GM23338 (cell line): ENCODE results near the gene KCNQ1OT1. TPM values are rescaled to one million over a fixed set of nuclear protein-coding genes. Genes with fewer than 3 reads are reported as not detected.

Source experiments
- ATAC-seq: fragments of 200-7000 bp; cut with Tn5 transposase; 3 replicates; pipeline ENCODE4 v1.9.1; 2020
- DNase-seq: peaks from one replicate; pipeline ENCODE4 v3.0.0-alpha.2; 2015; ENCODE audit warnings: low spot score
- H2AFZ ChIP-seq: fragments of 200-600 bp; sonication (generic); 2 replicates; pipeline ENCODE4 v1.8.0; 2016; ENCODE audit warnings: antibody characterized with exemption, mild to moderate bottlenecking, moderate library complexity
- H3F3A ChIP-seq: fragments of 200-600 bp; sonication (generic); replicated peaks from 2 replicates; pipeline ENCODE4 v1.8.0; 2017; ENCODE audit warnings: antibody characterized with exemption, mixed run types, low read depth
- H3K27ac ChIP-seq: fragments of 200-600 bp; sonication (generic); 2 replicates; pipeline ENCODE4 v1.6.1; 2016; ENCODE audit warnings: low read depth
- H3K27me3 ChIP-seq: fragments of 200-600 bp; sonication (generic); 2 replicates; pipeline ENCODE4 v1.8.0; 2016; ENCODE audit warnings: mild to moderate bottlenecking, mixed run types, moderate library complexity; ENCODE audit not compliant: insufficient read depth
- H3K36me3 ChIP-seq: fragments of 200-600 bp; sonication (generic); 2 replicates; pipeline ENCODE4 v1.8.0; 2016; ENCODE audit warnings: mild to moderate bottlenecking; ENCODE audit not compliant: insufficient read depth
- H3K4me1 ChIP-seq: fragments of 200-600 bp; sonication (generic); 2 replicates; pipeline ENCODE4 v1.8.0; 2016; ENCODE audit warnings: mild to moderate bottlenecking, moderate library complexity; ENCODE audit not compliant: insufficient read depth
- H3K4me2 ChIP-seq: fragments of 200-600 bp; sonication (generic); 2 replicates; pipeline ENCODE4 v1.7.1; 2017; ENCODE audit warnings: mixed run types
- H3K4me3 ChIP-seq: fragments of 200-600 bp; sonication (generic); 2 replicates; pipeline ENCODE4 v1.6.1; 2016; ENCODE audit warnings: mixed run types
- H3K79me2 ChIP-seq: fragments of 200-600 bp; sonication (generic); replicated peaks from 2 replicates; pipeline ENCODE4 v1.8.0; 2017; ENCODE audit warnings: mild to moderate bottlenecking; ENCODE audit not compliant: insufficient read depth
- H3K9me2 ChIP-seq: fragments of 200-600 bp; sonication (generic); 2 replicates; pipeline ENCODE4 v1.8.0; 2017; ENCODE audit not compliant: insufficient read depth
- H4K20me1 ChIP-seq: fragments of 200-600 bp; sonication (generic); replicated peaks from 2 replicates; pipeline ENCODE4 v1.8.0; 2017; ENCODE audit warnings: mild to moderate bottlenecking; ENCODE audit not compliant: insufficient read depth
- H3K27ac Mint-ChIP-seq: 2 replicates; pipeline ENCODE4 v1.8.0; 2020; ENCODE audit warnings: inconsistent platforms, mild to moderate bottlenecking, moderate library complexity, mixed read lengths
- H3K27me3 Mint-ChIP-seq: 3 replicates; pipeline ENCODE4 v1.8.0; 2022; ENCODE audit warnings: low read depth, mild to moderate bottlenecking, moderate library complexity, mixed read lengths, inconsistent platforms; ENCODE audit not compliant: insufficient read depth, poor library complexity
- H3K36me3 Mint-ChIP-seq: 3 replicates; pipeline ENCODE4 v1.8.0; 2021; ENCODE audit warnings: low read depth, mild to moderate bottlenecking, inconsistent platforms, moderate library complexity, mixed read lengths
- H3K4me1 Mint-ChIP-seq: 3 replicates; pipeline ENCODE4 v1.8.0; 2020; ENCODE audit warnings: mild to moderate bottlenecking, inconsistent platforms, mixed read lengths
- H3K4me3 Mint-ChIP-seq: 3 replicates; pipeline ENCODE4 v1.8.0; 2021; ENCODE audit warnings: moderate library complexity, mild to moderate bottlenecking, inconsistent platforms, mixed read lengths
- H3K9me3 Mint-ChIP-seq: 3 replicates; pipeline ENCODE4 v1.8.0; 2020; ENCODE audit warnings: moderate library complexity, mild to moderate bottlenecking, inconsistent platforms, mixed read lengths
- CREB1 ChIP-seq: fragments of 250-450 bp; sonication (Bioruptor Pico); IDR thresholded peaks from 2 replicates; pipeline ENCODE4 v1.5.0; 2020; ENCODE audit warnings: low read depth, mild to moderate bottlenecking, moderate library complexity
- EZH2 ChIP-seq: fragments of 200-600 bp; sonication (generic); IDR thresholded peaks from one replicate; pipeline ENCODE4 v1.8.0; 2017; ENCODE audit warnings: antibody characterized with exemption, mild to moderate bottlenecking, low read depth; ENCODE audit not compliant: unreplicated experiment
- POLR2AphosphoS5 ChIP-seq: IDR thresholded peaks from 2 replicates; pipeline ENCODE4 v1.6.1; 2016; ENCODE audit warnings: antibody characterized with exemption, low read depth
- polyA plus RNA-seq: library from polyadenylated mRNA; unstranded; fragments of >200 nt; fragmentation: Nextera tagmentation; extraction: Ambion mirVana; gene quantifications from 2 replicates; pipeline ENCODE4 v1.2.1, GENCODE V29; 2016
- total RNA-seq: library from RNA; depleted of rRNA; stranded (reverse); fragments of >200 nt; shearing (Covaris generic); gene quantifications from 2 replicates; pipeline ENCODE4 v1.2.3, GENCODE V29; 2014
- TF ChIP-seq, protein P1 (sequence below): IDR thresholded peaks from one replicate; pipeline ENCODE4 v1.6.1; 2018; ENCODE audit warnings: antibody characterized with exemption; ENCODE audit not compliant: unreplicated experiment

Gene KCNQ1OT1
- total and polyA plus RNA-seq, 2 experiments from 2014 or later, result 1.5 to 4.2 TPM

GRCh38 chr11:2747248-2748027 lies 47.6 kb upstream of the KCNQ1OT1 start:
- no peak overlapping the region for H3K27ac Mint-ChIP-seq
- TF ChIP-seq CREB1 (CRISPR knock-in tag), result no peak
- TF ChIP-seq EZH2, result no peak
- no peak for TF ChIP-seq POLR2AphosphoS5
- no peaks in the 10 kb centered on the region for H3K79me2 ChIP-seq
- H3K4me3 Mint-ChIP-seq, result no peak overlapping the region
- H3K27me3 Mint-ChIP-seq, result peaks cover 55% of the 10 kb centered on the region
- no peak overlapping the region for H3K4me2 ChIP-seq
- no peaks in the 10 kb centered on the region for H4K20me1 ChIP-seq
- no peaks in the 10 kb centered on the region for H3K36me3 ChIP-seq
- H3K36me3 Mint-ChIP-seq, result no peaks in the 10 kb centered on the region
- H3K27ac ChIP-seq, result no peak overlapping the region
- peaks cover 3% of the 10 kb centered on the region; the same call in 1 of the 3 replicates for H3K4me1 Mint-ChIP-seq
- H3K27me3 ChIP-seq, result peaks cover 31% of the 10 kb centered on the region
- H3K9me2 ChIP-seq, result no peaks in the 10 kb centered on the region
- no peaks in the 10 kb centered on the region for H3K4me1 ChIP-seq
- no peak overlapping the region for H2AFZ ChIP-seq
- H3K9me3 Mint-ChIP-seq, result no peaks in the 10 kb centered on the region
- H3K4me3 ChIP-seq, result no peak overlapping the region
- DNase-seq (no peak), ATAC-seq (no peak)
- H3F3A ChIP-seq, result no peaks in the 10 kb centered on the region

- Histone ChIP-seq H3K79me2 (no peaks in the 10 kb centered on the region), H3K4me3 (no peak overlapping the region), H3K27me3 (peaks cover 23% of the 10 kb centered on the region), H2AFZ (no peak overlapping the region), H4K20me1 (no peaks in the 10 kb centered on the region), H3K36me3 (no peaks in the 10 kb centered on the region), H3K27ac (no peak overlapping the region), H3K4me2 (no peak overlapping the region), H3K4me1 (no peaks in the 10 kb centered on the region), H3K9me2 (no peaks in the 10 kb centered on the region), H3F3A (no peaks in the 10 kb centered on the region)
- H3K9me3 Mint-ChIP-seq, result no peaks in the 10 kb centered on the region
- no peak for DNase-seq
- no peak for TF ChIP-seq POLR2AphosphoS5
- TF ChIP-seq, protein P1, sequence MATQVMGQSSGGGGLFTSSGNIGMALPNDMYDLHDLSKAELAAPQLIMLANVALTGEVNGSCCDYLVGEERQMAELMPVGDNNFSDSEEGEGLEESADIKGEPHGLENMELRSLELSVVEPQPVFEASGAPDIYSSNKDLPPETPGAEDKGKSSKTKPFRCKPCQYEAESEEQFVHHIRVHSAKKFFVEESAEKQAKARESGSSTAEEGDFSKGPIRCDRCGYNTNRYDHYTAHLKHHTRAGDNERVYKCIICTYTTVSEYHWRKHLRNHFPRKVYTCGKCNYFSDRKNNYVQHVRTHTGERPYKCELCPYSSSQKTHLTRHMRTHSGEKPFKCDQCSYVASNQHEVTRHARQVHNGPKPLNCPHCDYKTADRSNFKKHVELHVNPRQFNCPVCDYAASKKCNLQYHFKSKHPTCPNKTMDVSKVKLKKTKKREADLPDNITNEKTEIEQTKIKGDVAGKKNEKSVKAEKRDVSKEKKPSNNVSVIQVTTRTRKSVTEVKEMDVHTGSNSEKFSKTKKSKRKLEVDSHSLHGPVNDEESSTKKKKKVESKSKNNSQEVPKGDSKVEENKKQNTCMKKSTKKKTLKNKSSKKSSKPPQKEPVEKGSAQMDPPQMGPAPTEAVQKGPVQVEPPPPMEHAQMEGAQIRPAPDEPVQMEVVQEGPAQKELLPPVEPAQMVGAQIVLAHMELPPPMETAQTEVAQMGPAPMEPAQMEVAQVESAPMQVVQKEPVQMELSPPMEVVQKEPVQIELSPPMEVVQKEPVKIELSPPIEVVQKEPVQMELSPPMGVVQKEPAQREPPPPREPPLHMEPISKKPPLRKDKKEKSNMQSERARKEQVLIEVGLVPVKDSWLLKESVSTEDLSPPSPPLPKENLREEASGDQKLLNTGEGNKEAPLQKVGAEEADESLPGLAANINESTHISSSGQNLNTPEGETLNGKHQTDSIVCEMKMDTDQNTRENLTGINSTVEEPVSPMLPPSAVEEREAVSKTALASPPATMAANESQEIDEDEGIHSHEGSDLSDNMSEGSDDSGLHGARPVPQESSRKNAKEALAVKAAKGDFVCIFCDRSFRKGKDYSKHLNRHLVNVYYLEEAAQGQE, result no peak
- H3K36me3 Mint-ChIP-seq, result no peaks in the 10 kb centered on the region
- ATAC-seq, result no peak
- H3K27me3 Mint-ChIP-seq, result peaks cover 46% of the 10 kb centered on the region
- H3K4me1 Mint-ChIP-seq, result peaks cover 3% of the 10 kb centered on the region; the same call in 1 of the 3 replicates
- no peak overlapping the region for H3K27ac Mint-ChIP-seq
- H3K4me3 Mint-ChIP-seq, result no peak overlapping the region
Measured at GRCh38 chr11:2746401-2747247, 46.8 kb upstream of the KCNQ1OT1 start.
